GM12801 (cell line): ENCODE data around the gene IL2RG.

ENCODE experiments used
- TF ChIP-seq, protein P1 (sequence below): IDR thresholded peaks from one replicate; pipeline ENCODE4 v1.5.1; 2011; ENCODE audit warnings: control low read depth; ENCODE audit not compliant: insufficient read length; ENCODE audit errors: extremely low read depth

IL2RG gene

GRCh38 chrX:71098951-71099506 is 12.3 kb downstream of the IL2RG start:
- TF ChIP-seq, protein P1, sequence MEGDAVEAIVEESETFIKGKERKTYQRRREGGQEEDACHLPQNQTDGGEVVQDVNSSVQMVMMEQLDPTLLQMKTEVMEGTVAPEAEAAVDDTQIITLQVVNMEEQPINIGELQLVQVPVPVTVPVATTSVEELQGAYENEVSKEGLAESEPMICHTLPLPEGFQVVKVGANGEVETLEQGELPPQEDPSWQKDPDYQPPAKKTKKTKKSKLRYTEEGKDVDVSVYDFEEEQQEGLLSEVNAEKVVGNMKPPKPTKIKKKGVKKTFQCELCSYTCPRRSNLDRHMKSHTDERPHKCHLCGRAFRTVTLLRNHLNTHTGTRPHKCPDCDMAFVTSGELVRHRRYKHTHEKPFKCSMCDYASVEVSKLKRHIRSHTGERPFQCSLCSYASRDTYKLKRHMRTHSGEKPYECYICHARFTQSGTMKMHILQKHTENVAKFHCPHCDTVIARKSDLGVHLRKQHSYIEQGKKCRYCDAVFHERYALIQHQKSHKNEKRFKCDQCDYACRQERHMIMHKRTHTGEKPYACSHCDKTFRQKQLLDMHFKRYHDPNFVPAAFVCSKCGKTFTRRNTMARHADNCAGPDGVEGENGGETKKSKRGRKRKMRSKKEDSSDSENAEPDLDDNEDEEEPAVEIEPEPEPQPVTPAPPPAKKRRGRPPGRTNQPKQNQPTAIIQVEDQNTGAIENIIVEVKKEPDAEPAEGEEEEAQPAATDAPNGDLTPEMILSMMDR: no peak

DNA sequence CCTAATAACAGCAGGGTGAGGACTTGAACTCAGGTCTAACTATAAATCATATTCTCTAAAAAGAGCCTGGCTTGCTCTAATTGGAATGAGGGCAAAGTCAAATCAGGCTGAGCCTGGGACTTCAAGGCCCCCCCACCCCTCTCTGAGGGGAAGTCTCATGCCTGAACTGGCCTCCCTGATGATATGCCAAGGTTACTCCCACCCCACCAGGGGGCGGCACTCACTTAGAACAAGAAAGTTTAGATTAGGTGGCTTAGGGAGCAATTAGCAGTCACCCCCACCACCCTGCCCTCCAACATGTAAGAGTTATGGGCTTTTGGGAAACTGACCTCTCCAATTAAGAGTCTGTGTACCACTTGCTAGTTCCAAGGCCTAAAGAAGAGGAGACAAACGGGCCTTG is 13.1 kb downstream of the IL2RG start:
- TF ChIP-seq, protein P1: no peak

DNA sequence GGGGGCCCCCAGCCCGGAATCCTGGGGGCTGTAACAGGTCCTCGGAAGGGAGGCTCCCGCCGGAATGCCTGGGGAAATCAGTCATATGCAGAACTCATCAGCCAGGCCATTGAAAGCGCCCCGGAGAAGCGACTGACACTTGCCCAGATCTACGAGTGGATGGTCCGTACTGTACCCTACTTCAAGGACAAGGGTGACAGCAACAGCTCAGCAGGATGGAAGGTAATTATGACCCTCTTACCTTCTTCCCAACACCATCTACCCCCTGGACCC is 14.7 kb downstream of the IL2RG start:
- TF ChIP-seq, protein P1: no peak

- TF ChIP-seq, protein P1: no peak
Measured at GRCh38 chrX:71095981-71096759, 15.2 kb downstream of the IL2RG start.

GRCh38 chrX:71095555-71095980 is 15.8 kb downstream of the IL2RG start, which contains the start of gene FOXO4:
Gene FOXO4, plus strand, starts transcription at chrX:71095851. Its CDS starts 678 bp downstream, at chrX:71096529.
- TF ChIP-seq, protein P1: no peak

GRCh38 chrX:71095033-71095432 is 16.3 kb downstream of the IL2RG start:
- TF ChIP-seq, protein P1: no peak

- TF ChIP-seq, protein P1: no peak
Measured at GRCh38 chrX:71091263-71091662, 20.1 kb downstream of the IL2RG start.
